ENCODE results near the gene CCNH. TPM values are rescaled to one million over a fixed set of nuclear protein-coding genes. Genes with fewer than 3 reads are reported as not detected.

Gene CCNH
- total RNA-seq, 1 experiment from 2014 or later, result 64.3 TPM

GRCh38 chr5:87423755-87424154, 11.0 kb upstream of the CCNH start:
- Histone ChIP-seq H3K4me3 (ENCODE audit: low read depth, low read length, poor library complexity, severe bottlenecking) (no peak overlapping the region), H3K9me3 (ENCODE audit: low read depth, low read length, poor library complexity, severe bottlenecking) (no peaks in the 10 kb centered on the region), H3K27ac (ENCODE audit: low read depth, low read length, poor library complexity, severe bottlenecking) (no peak overlapping the region), H3K4me1 (ENCODE audit: insufficient read depth, low read length, poor library complexity, severe bottlenecking) (no peaks in the 10 kb centered on the region), H3K36me3 (ENCODE audit: insufficient read depth, low read length, poor library complexity, severe bottlenecking) (no peaks in the 10 kb centered on the region), H3K27me3 (replicated peaks; ENCODE audit: insufficient read depth, low read depth, low read length, poor library complexity) (no peaks in the 10 kb centered on the region)
- no peak for DNase-seq (ENCODE audit: low spot score)
- ChIA-PET CTCF (no interaction called here), POLR2A (ENCODE audit: low non-redundant PET) (no interaction called here)
- BruUV-seq (replicated peaks), result no TSS peak
- intact Hi-C loops (cut with micrococcal nuclease; ENCODE audit: unreplicated experiment), result loop anchor here (2.0 to 5.0 kb wide), 3 partner anchors 357 to 1299 kb away; no protein-coding TSS in a partner anchor
- no peak for TF ChIP-seq EZH2 (IDR thresholded peaks at IDR 0.05; ENCODE audit: borderline replicate concordance, low read depth, low read length, poor library complexity, severe bottlenecking)
- TF ChIP-seq, protein P1, sequence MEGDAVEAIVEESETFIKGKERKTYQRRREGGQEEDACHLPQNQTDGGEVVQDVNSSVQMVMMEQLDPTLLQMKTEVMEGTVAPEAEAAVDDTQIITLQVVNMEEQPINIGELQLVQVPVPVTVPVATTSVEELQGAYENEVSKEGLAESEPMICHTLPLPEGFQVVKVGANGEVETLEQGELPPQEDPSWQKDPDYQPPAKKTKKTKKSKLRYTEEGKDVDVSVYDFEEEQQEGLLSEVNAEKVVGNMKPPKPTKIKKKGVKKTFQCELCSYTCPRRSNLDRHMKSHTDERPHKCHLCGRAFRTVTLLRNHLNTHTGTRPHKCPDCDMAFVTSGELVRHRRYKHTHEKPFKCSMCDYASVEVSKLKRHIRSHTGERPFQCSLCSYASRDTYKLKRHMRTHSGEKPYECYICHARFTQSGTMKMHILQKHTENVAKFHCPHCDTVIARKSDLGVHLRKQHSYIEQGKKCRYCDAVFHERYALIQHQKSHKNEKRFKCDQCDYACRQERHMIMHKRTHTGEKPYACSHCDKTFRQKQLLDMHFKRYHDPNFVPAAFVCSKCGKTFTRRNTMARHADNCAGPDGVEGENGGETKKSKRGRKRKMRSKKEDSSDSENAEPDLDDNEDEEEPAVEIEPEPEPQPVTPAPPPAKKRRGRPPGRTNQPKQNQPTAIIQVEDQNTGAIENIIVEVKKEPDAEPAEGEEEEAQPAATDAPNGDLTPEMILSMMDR (conservative IDR thresholded peaks at IDR 0.05; ENCODE audit: low read depth, low read length), result no peak

DNA sequence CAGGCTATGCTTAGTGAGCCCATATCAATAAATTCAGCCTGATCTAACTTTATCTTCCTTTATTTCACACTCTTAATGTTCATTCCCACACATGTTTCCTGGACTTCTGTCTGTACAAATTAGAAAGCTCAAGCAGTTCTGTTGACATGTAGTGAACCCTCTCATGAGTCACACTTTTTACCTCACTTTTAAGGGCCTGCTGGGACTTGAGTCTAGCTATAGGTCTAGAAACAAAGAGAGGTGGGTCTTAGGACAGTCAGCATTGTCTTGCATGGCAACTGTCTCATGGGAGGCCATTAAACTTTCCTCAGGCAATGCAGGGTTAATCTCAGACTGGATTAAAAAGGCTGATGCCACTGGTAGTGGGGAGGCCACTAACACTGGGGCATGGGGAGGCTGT, 8.6 kb upstream of the CCNH start:
- H3K36me3 ChIP-seq (ENCODE audit: insufficient read depth, low read length, poor library complexity, severe bottlenecking), result no peaks in the 10 kb centered on the region
- DNase-seq (ENCODE audit: low spot score), result no peak
- intact Hi-C loops (cut with micrococcal nuclease; ENCODE audit: unreplicated experiment), result loop anchor here (5.0 kb wide), 2 partner anchors 1271 to 1301 kb away; no protein-coding TSS in a partner anchor
- POLR2A ChIA-PET (ENCODE audit: low non-redundant PET), result no interaction called here
- no peaks in the 10 kb centered on the region for H3K9me3 ChIP-seq (ENCODE audit: low read depth, low read length, poor library complexity, severe bottlenecking)
- no peak overlapping the region for H3K4me3 ChIP-seq (ENCODE audit: low read depth, low read length, poor library complexity, severe bottlenecking)
- no peak for TF ChIP-seq EZH2 (IDR thresholded peaks at IDR 0.05; ENCODE audit: borderline replicate concordance, low read depth, low read length, poor library complexity, severe bottlenecking)
- TF ChIP-seq, protein P1 (conservative IDR thresholded peaks at IDR 0.05; ENCODE audit: low read depth, low read length), result no peak
- no peak overlapping the region for H3K27ac ChIP-seq (ENCODE audit: low read depth, low read length, poor library complexity, severe bottlenecking)
- no TSS peak for BruUV-seq (replicated peaks)
- H3K4me1 ChIP-seq (ENCODE audit: insufficient read depth, low read length, poor library complexity, severe bottlenecking), result no peaks in the 10 kb centered on the region
- CTCF ChIA-PET, result no interaction called here
- H3K27me3 ChIP-seq (replicated peaks; ENCODE audit: insufficient read depth, low read depth, low read length, poor library complexity), result no peaks in the 10 kb centered on the region

- intact Hi-C loops (cut with micrococcal nuclease; ENCODE audit: unreplicated experiment), result no loop called here
- POLR2A ChIA-PET (ENCODE audit: low non-redundant PET), result no interaction called here
- Histone ChIP-seq H3K36me3 (ENCODE audit: insufficient read depth, low read length, poor library complexity, severe bottlenecking) (no peaks in the 10 kb centered on the region), H3K27ac (ENCODE audit: low read depth, low read length, poor library complexity, severe bottlenecking) (no peak overlapping the region), H3K4me1 (ENCODE audit: insufficient read depth, low read length, poor library complexity, severe bottlenecking) (no peaks in the 10 kb centered on the region), H3K27me3 (replicated peaks; ENCODE audit: insufficient read depth, low read depth, low read length, poor library complexity) (no peaks in the 10 kb centered on the region), H3K9me3 (ENCODE audit: low read depth, low read length, poor library complexity, severe bottlenecking) (no peaks in the 10 kb centered on the region), H3K4me3 (ENCODE audit: low read depth, low read length, poor library complexity, severe bottlenecking) (no peak overlapping the region)
- CTCF ChIA-PET, result no interaction called here
- TF ChIP-seq, protein P1 (conservative IDR thresholded peaks at IDR 0.05; ENCODE audit: low read depth, low read length), result no peak
- no peak for TF ChIP-seq EZH2 (IDR thresholded peaks at IDR 0.05; ENCODE audit: borderline replicate concordance, low read depth, low read length, poor library complexity, severe bottlenecking)
- no TSS peak for BruUV-seq (replicated peaks)
- no peak for DNase-seq (ENCODE audit: low spot score)
Measured at GRCh38 chr5:87418506-87418905, 5.8 kb upstream of the CCNH start.
